Liver (tissue), 9 donors: ENCODE results near the gene NUTM1. TPM values are rescaled to one million over a fixed set of nuclear protein-coding genes. Genes with fewer than 3 reads are reported as not detected.

Experiments used
- DNase-seq: peaks from one replicate; pipeline ENCODE4 v3.0.0-alpha.2; 2017; ENCODE audit warnings: low spot score
- H3K27ac ChIP-seq, 2 donors: one replicate each; pipeline ENCODE4 v1.7.0; 2013; ENCODE audit warnings: inconsistent platforms in 2 of 2, low read length in 2 of 2, control low read depth in 1 of 2, low read depth in 1 of 2, mild to moderate bottlenecking in 1 of 2
- H3K27me3 ChIP-seq, 4 donors: one replicate each; pipeline versions ENCODE4 v1.6.1 to v1.7.0; 2013; ENCODE audit warnings: low read length in 3 of 4, inconsistent platforms in 1 of 4, mild to moderate bottlenecking in 1 of 4, moderate library complexity in 1 of 4; ENCODE audit not compliant: control insufficient read depth in 4 of 4, insufficient read depth in 4 of 4
- H3K36me3 ChIP-seq, 4 donors: one replicate each; pipeline versions ENCODE4 v1.6.1 to v1.7.0; 2013; ENCODE audit warnings: low read length in 3 of 4, mild to moderate bottlenecking in 3 of 4, low read depth in 1 of 4, moderate library complexity in 1 of 4; ENCODE audit not compliant: control insufficient read depth in 4 of 4, insufficient read depth in 3 of 4
- H3K4me1 ChIP-seq, 4 donors: one replicate each; pipeline versions ENCODE4 v1.6.1 to v1.7.0; 2013; ENCODE audit warnings: low read length in 3 of 4, mild to moderate bottlenecking in 3 of 4, moderate library complexity in 1 of 4; ENCODE audit not compliant: control insufficient read depth in 4 of 4, insufficient read depth in 4 of 4
- H3K4me3 ChIP-seq, 3 donors: one replicate each; pipeline versions ENCODE4 v1.6.1 to v1.7.0; 2013; ENCODE audit warnings: low read length in 3 of 3, control low read depth in 1 of 3, low read depth in 1 of 3, mild to moderate bottlenecking in 1 of 3
- H3K9ac ChIP-seq, 2 donors: one replicate each; pipeline ENCODE4 v1.7.0; 2013; ENCODE audit warnings: low read length in 2 of 2, mild to moderate bottlenecking in 2 of 2, moderate library complexity in 2 of 2, control low read depth in 1 of 2, low read depth in 1 of 2
- H3K9me3 ChIP-seq, 4 donors: one replicate each; pipeline versions ENCODE4 v1.6.1 to v1.7.0; 2013; ENCODE audit warnings: low read length in 3 of 4; ENCODE audit not compliant: control insufficient read depth in 4 of 4
- CTCF ChIP-seq: fragments of 150-350 bp; IDR thresholded peaks from 2 replicates; pipeline ENCODE4 v1.5.1; 2017; ENCODE audit warnings: improper control_type of control experiment, low read depth, low read length; ENCODE audit not compliant: missing input control
- EGR1 ChIP-seq, 2 donors: IDR thresholded peaks; 2 replicates each; pipeline ENCODE4 v1.6.1; 2016 to 2018; ENCODE audit warnings: antibody characterized with exemption in 2 of 2, low read depth in 2 of 2
- FOXA1 ChIP-seq: IDR thresholded peaks from 2 replicates; pipeline ENCODE4 v1.6.1; 2016; ENCODE audit warnings: antibody characterized with exemption
- HNF4A ChIP-seq, 2 donors: conservative IDR thresholded peaks; 2 replicates each; pipeline ENCODE4 v1.6.1; 2016; ENCODE audit warnings: antibody characterized with exemption in 2 of 2, mild to moderate bottlenecking in 2 of 2
- HNF4G ChIP-seq: IDR thresholded peaks from 2 replicates; pipeline ENCODE4 v1.6.1; 2016; ENCODE audit warnings: antibody characterized with exemption
- NR2F2 ChIP-seq: IDR thresholded peaks from 2 replicates; pipeline ENCODE4 v1.6.1; 2016; ENCODE audit warnings: antibody characterized with exemption
- REST ChIP-seq: IDR thresholded peaks from 2 replicates; pipeline ENCODE4 v1.6.1; 2016; ENCODE audit warnings: antibody characterized with exemption, mild to moderate bottlenecking
- RXRA ChIP-seq, 2 donors: IDR thresholded peaks; 2 replicates each; pipeline ENCODE4 v1.6.1; 2017 to 2018; ENCODE audit warnings: antibody characterized with exemption in 2 of 2, mild to moderate bottlenecking in 1 of 2
- SP1 ChIP-seq: IDR thresholded peaks from 2 replicates; pipeline ENCODE4 v1.6.1; 2018; ENCODE audit warnings: antibody characterized with exemption, mild to moderate bottlenecking
- TAF1 ChIP-seq: conservative IDR thresholded peaks from 2 replicates; pipeline ENCODE4 v1.6.1; 2016; ENCODE audit warnings: antibody characterized with exemption, mild to moderate bottlenecking
- YY1 ChIP-seq: IDR thresholded peaks from 2 replicates; pipeline ENCODE4 v1.6.1; 2016; ENCODE audit warnings: antibody characterized with exemption, mild to moderate bottlenecking
- WGBS: extraction: QIAGEN DNeasy Blood & Tissue Kit; methylation state at CpG from one replicate; pipeline ENCODE4 v1.1.7; 2013; 5-methylcytosine and 5-hydroxymethylcytosine counted together
- polyA plus RNA-seq, 2 donors: library from polyadenylated mRNA; stranded (reverse) in 1 of 2; unstranded in 1 of 2; fragments of 200-250 nt in 1 of 2; fragments of >200 nt in 1 of 2; fragmentation: Nextera tagmentation in 1 of 2; extraction: Ambion mirVana in 1 of 2; gene quantifications; one replicate each; pipeline versions ENCODE4 v1.2.1 to v1.2.3, GENCODE V29; 2013 to 2015
- total RNA-seq, 2 donors: library from RNA; depleted of rRNA; stranded (reverse); fragments of >200 nt; gene quantifications; one replicate each; pipeline ENCODE4 v1.2.3, GENCODE V29; 2014
- TF ChIP-seq, protein P1 (sequence below): IDR thresholded peaks from 2 replicates; pipeline ENCODE4 v1.6.1; 2016; ENCODE audit warnings: antibody characterized with exemption
- TF ChIP-seq, protein P2 (sequence below): IDR thresholded peaks from 2 replicates; pipeline ENCODE4 v1.6.1; 2016; ENCODE audit warnings: antibody characterized with exemption
- donor health status: healthy.
- donor health status: healthy.
- donor health status: healthy.
- donor health status: healthy.
- donor health status: healthy.

Gene NUTM1
- total and polyA plus RNA-seq, 4 donors: not detected

- Histone ChIP-seq H3K27me3 (no peaks in the 10 kb centered on the region), H3K4me1 (peaks cover 0 to 19% (median 12%) of the 10 kb centered on the region in 4 donors), H3K9ac (no peak overlapping the region), H3K36me3 (no peaks in the 10 kb centered on the region), H3K9me3 (no peaks in the 10 kb centered on the region), H3K27ac (no peak overlapping the region), H3K4me3 (no peak overlapping the region)
- no peak for DNase-seq
- WGBS: 68% methylated on average over 2 of the region's 2 CpGs
- TF ChIP-seq HNF4G (no peak), REST (no peak), CTCF (no peak), NR2F2 (no peak), SP1 (no peak), HNF4A (conservative IDR thresholded peaks at IDR 0.05) (no peak), TAF1 (no peak), EGR1 (IDR thresholded peaks at IDR 0.05; ENCODE audit: low read depth in 2 of 2) (no peak), YY1 (no peak)
- TF ChIP-seq, protein P1, sequence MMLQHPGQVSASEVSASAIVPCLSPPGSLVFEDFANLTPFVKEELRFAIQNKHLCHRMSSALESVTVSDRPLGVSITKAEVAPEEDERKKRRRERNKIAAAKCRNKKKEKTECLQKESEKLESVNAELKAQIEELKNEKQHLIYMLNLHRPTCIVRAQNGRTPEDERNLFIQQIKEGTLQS: no peak
- TF ChIP-seq, protein P2, sequence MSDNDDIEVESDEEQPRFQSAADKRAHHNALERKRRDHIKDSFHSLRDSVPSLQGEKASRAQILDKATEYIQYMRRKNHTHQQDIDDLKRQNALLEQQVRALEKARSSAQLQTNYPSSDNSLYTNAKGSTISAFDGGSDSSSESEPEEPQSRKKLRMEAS: no peak
Observed at GRCh38 chr15:34370129-34370528, 27.0 kb downstream of the NUTM1 start.

DNA sequence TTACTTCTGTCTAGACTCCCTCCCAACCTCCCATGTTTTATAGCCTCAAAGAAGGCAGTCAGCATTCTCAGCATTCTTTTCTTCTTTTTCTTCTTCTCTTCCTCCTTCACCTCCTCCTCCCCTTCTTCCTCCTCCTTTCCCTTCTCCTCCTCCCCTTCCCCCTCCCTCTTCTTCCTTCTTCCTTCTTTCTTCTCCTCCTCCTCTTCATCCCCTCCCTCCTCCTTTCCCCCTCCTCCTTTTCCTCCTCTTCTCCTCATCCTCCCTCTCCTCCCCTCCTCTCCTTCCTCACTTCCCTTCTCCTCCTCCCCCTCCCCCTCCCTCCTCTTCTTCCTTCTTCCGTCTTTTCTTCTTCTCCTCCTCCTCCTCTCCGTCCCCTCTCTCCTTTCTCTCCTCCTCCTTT, 27.5 kb downstream of the NUTM1 start:
- Histone ChIP-seq H3K36me3 (no peaks in the 10 kb centered on the region), H3K9ac (no peak overlapping the region), H3K4me1 (peaks cover 0 to 19% (median 12%) of the 10 kb centered on the region in 4 donors), H3K4me3 (no peak overlapping the region), H3K27ac (no peak overlapping the region), H3K9me3 (no peaks in the 10 kb centered on the region), H3K27me3 (no peaks in the 10 kb centered on the region)
- no peak for DNase-seq
- TF ChIP-seq FOXA1: no peak
- TF ChIP-seq REST: no peak
- no peak for TF ChIP-seq TAF1
- no peak for TF ChIP-seq EGR1 (IDR thresholded peaks at IDR 0.05; ENCODE audit: low read depth in 2 of 2)
- no peak for TF ChIP-seq RXRA (IDR thresholded peaks at IDR 0.05)
- no peak for TF ChIP-seq NR2F2
- WGBS: 63% methylated on average over 2 of the region's 2 CpGs
